A673 (cell line): Measurements from ENCODE around the gene TPD52L2. TPM values are rescaled to one million over a fixed set of nuclear protein-coding genes. Genes with fewer than 3 reads are reported as not detected.

ENCODE experiments used
- BruUV-seq: library from RNA; stranded (reverse); fragments of 400-500 nt; replicated peaks from 2 replicates; lab custom pipeline; 2021; lab: Mats Ljungman, UMichigan
- CTCF ChIA-PET: fragments of 300-600 bp; sonication (Branson Sonifier 250); formaldehyde crosslinking; loops from one replicate; lab custom pipeline; 2022; ENCODE audit warnings: antibody characterized with exemption; lab: Charles Lee
- POLR2A ChIA-PET: fragments of 300-600 bp; sonication (Branson Sonifier 250); formaldehyde crosslinking; loops from one replicate; lab custom pipeline; 2022; ENCODE audit warnings: antibody characterized with exemption; ENCODE audit not compliant: low non-redundant PET; lab: Charles Lee
- DNase-seq: peaks from one replicate; pipeline ENCODE4 v3.0.0-alpha.2; 2015; ENCODE audit warnings: low spot score
- H3K27ac ChIP-seq: fragments of 200-600 bp; sonication (generic); 2 replicates; pipeline ENCODE4 v1.5.1; 2016; ENCODE audit warnings: mixed run types, low read depth, mild to moderate bottlenecking, mixed read lengths, antibody characterized with exemption, low read length; ENCODE audit not compliant: poor library complexity, severe bottlenecking
- H3K27me3 ChIP-seq: fragments of 200-600 bp; sonication (generic); replicated peaks from 2 replicates; pipeline ENCODE4 v1.6.1; 2017; ENCODE audit warnings: mixed run types, low read depth, mild to moderate bottlenecking, mixed read lengths, antibody characterized with exemption, low read length; ENCODE audit not compliant: insufficient read depth, poor library complexity
- H3K36me3 ChIP-seq: fragments of 200-600 bp; sonication (generic); 2 replicates; pipeline ENCODE4 v1.6.1; 2016; ENCODE audit warnings: mixed run types, mild to moderate bottlenecking, mixed read lengths, antibody characterized with exemption, low read length; ENCODE audit not compliant: insufficient read depth, poor library complexity, severe bottlenecking
- H3K4me1 ChIP-seq: fragments of 200-600 bp; sonication (generic); 2 replicates; pipeline ENCODE4 v1.6.1; 2017; ENCODE audit warnings: mixed run types, mild to moderate bottlenecking, mixed read lengths, antibody characterized with exemption, low read length; ENCODE audit not compliant: insufficient read depth, poor library complexity, severe bottlenecking
- H3K4me3 ChIP-seq: fragments of 200-600 bp; sonication (generic); 2 replicates; pipeline ENCODE4 v1.5.1; 2016; ENCODE audit warnings: low read depth, mixed run types, mild to moderate bottlenecking, mixed read lengths, low read length; ENCODE audit not compliant: poor library complexity, severe bottlenecking
- H3K9me3 ChIP-seq: fragments of 200-600 bp; sonication (generic); 2 replicates; pipeline ENCODE4 v1.6.1; 2016; ENCODE audit warnings: mixed run types, low read depth, mild to moderate bottlenecking, mixed read lengths, antibody characterized with exemption, low read length; ENCODE audit not compliant: poor library complexity, severe bottlenecking
- CTCF ChIP-seq: fragments of 300-800, 200-600 bp; sonication (generic); conservative IDR thresholded peaks from 2 replicates; pipeline ENCODE4 v1.5.1; 2017; ENCODE audit warnings: low read depth, mild to moderate bottlenecking, antibody characterized with exemption, low read length, moderate library complexity, mixed read lengths
- EZH2 ChIP-seq: fragments of 200-600 bp; sonication (generic); IDR thresholded peaks from 2 replicates; pipeline ENCODE4 v1.6.1; 2017; ENCODE audit warnings: borderline replicate concordance, low read depth, mild to moderate bottlenecking, mixed read lengths, antibody characterized with exemption, low read length; ENCODE audit not compliant: poor library complexity, severe bottlenecking
- intact Hi-C: fragments of 100-400 bp; cut with micrococcal nuclease; formaldehyde crosslinking; loops from one replicate; pipeline ENCODE4 v1.10.0; 2022; ENCODE audit not compliant: unreplicated experiment
- total RNA-seq: library from RNA; stranded (reverse); gene quantifications from 2 replicates; pipeline ENCODE4 v1.2.3, GENCODE V29; 2021

TPD52L2 gene
- total RNA-seq, 1 experiment from 2014 or later = 89.9 TPM

DNA sequence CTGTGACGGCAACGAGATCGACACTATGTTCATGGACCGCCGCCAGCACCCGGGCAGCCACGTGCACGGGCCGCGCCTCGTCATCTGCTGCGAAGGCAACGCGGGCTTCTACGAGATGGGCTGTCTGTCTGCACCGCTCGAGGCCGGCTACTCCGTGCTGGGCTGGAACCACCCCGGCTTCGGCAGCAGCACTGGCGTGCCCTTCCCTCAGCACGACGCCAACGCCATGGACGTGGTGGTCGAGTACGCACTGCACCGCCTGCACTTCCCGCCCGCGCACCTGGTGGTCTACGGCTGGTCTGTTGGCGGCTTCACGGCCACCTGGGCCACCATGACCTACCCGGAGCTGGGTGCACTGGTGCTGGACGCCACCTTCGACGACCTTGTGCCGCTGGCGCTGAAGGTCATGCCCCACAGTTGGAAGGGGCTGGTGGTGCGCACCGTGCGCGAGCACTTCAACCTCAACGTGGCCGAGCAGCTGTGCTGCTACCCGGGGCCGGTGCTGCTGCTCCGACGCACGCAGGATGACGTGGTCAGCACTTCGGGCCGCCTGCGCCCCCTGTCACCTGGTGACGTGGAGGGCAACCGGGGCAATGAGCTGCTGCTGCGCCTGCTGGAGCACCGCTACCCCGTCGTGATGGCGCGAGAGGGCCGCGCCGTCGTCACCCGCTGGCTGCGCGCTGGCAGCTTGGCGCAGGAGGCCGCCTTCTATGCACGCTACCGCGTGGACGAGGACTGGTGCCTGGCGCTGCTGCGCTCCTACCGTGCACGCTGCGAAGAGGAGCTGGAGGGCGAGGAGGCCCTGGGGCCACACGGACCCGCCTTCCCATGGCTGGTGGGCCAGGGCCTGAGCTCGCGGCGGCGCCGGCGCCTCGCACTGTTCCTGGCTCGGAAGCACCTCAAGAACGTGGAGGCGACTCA lies 2.8 kb upstream of the TPD52L2 start:
- H3K4me1 ChIP-seq = peaks cover 11% of the 10 kb centered on the region
- no TSS peak for BruUV-seq
- CTCF ChIA-PET = no interaction called here

DNA sequence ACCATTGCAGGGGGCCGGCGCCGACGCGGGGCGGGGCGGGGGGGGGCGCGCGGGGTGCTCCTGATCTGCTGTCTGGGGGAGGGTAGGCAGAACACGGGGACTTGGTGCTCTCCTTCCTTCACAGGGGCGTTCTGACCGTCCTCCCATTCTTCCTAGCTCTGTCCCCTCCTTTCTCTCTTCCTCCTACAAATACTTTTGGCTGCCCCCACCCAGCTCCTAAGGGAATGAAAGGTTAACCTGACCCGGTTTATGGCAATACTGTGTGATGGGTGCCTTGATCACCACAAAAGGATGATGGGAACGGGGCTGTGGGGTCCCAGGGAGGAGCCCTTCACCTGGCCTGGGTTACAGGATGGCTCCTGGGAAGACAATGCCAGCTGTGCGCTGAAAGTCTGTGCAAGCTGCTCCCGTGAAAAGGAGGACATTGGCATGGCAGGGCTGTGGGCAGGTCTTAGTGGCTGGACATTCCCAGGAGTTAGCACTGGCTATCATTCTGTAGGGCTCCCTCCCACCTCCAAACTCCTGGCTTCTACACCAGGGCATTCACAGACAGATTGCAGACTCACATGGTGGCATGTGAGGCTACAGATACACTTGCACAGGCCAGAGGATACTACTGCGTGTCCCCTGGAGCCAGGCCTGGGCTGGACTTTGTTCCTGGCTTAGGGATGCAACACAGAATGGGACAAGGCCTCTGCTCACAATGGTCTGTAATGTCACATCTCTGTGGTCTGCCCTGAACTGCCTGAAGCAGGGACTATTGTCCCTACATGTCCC lies 1.9 kb upstream of the TPD52L2 start:
- H3K4me1 ChIP-seq = peaks cover 7% of the 10 kb centered on the region
- H3K27me3 ChIP-seq = no peaks in the 10 kb centered on the region
- no peak for TF ChIP-seq EZH2
- TF ChIP-seq CTCF = no peak
- H3K9me3 ChIP-seq = no peaks in the 10 kb centered on the region
- intact Hi-C loops = no loop called here
- no peaks in the 10 kb centered on the region for H3K36me3 ChIP-seq
- DNase-seq = no peak
- ChIA-PET CTCF (no interaction called here), POLR2A (no interaction called here)
- H3K4me3 ChIP-seq = peak overlapping the region; percentile 88
- no TSS peak for BruUV-seq
- peak overlapping the region; percentile 92 for H3K27ac ChIP-seq

More for the DNA sequence above, 2.8 kb upstream of the TPD52L2 start:
- no peak for DNase-seq
- no peaks in the 10 kb centered on the region for H3K27me3 ChIP-seq
- POLR2A ChIA-PET = interaction anchor here (0.7 kb wide), 1 partner anchor 240 kb away, joined by 3 read pairs; no protein-coding TSS in a partner anchor
- TF ChIP-seq EZH2 (no peak), CTCF (no peak)
- no peak overlapping the region for H3K27ac ChIP-seq
- intact Hi-C loops = no loop called here
- H3K36me3 ChIP-seq = no peaks in the 10 kb centered on the region
- no peaks in the 10 kb centered on the region for H3K9me3 ChIP-seq
- H3K4me3 ChIP-seq = no peak overlapping the region

- H3K4me3 ChIP-seq = peak overlapping the region; percentile 88
- intact Hi-C loops = no loop called here
- TF ChIP-seq EZH2 (no peak), CTCF (peak; percentile 67)
- H3K36me3 ChIP-seq = peaks cover 2% of the 10 kb centered on the region
- POLR2A ChIA-PET = no interaction called here
- H3K4me1 ChIP-seq = no peaks in the 10 kb centered on the region
- DNase-seq = peak; percentile 79
- BruUV-seq = no TSS peak
- H3K27ac ChIP-seq = peak overlapping the region; percentile 92
- no peaks in the 10 kb centered on the region for H3K27me3 ChIP-seq
- no peaks in the 10 kb centered on the region for H3K9me3 ChIP-seq
- CTCF ChIA-PET = no interaction called here
These were observed 1.1 kb upstream of the TPD52L2 start for GRCh38 chr20:63863798-63864544.
